Endodermal cell (in vitro differentiated cells): ENCODE measurements around the gene HOXD12. TPM values are rescaled to one million over a fixed set of nuclear protein-coding genes. Genes with fewer than 3 reads are reported as not detected.

Experiments
- DNase-seq: peaks from one replicate; pipeline ENCODE4 v3.0.0-alpha.2; 2017
- H3K27ac ChIP-seq: 2 replicates; pipeline ENCODE4 v1.5.1; 2013; ENCODE audit warnings: mild to moderate bottlenecking, low read depth, low read length, moderate library complexity
- H3K27me3 ChIP-seq: 2 replicates; pipeline ENCODE4 v1.6.1; 2013; ENCODE audit warnings: mild to moderate bottlenecking, low read length, moderate library complexity; ENCODE audit not compliant: insufficient read depth, control insufficient read depth, poor library complexity, severe bottlenecking
- H3K36me3 ChIP-seq: 2 replicates; pipeline ENCODE4 v1.7.0; 2013; ENCODE audit warnings: mild to moderate bottlenecking, low read length, moderate library complexity; ENCODE audit not compliant: control insufficient read depth, insufficient read depth
- H3K4me1 ChIP-seq: one replicate; pipeline ENCODE4 v1.7.0; 2013; ENCODE audit warnings: low read length; ENCODE audit not compliant: control insufficient read depth, insufficient read depth
- H3K4me3 ChIP-seq: 2 replicates; pipeline ENCODE4 v1.5.1; 2013; ENCODE audit warnings: mild to moderate bottlenecking, low read length, moderate library complexity
- H3K9ac ChIP-seq: 2 replicates; pipeline ENCODE4 v1.6.1; 2013; ENCODE audit warnings: mild to moderate bottlenecking, low read length, moderate library complexity; ENCODE audit not compliant: poor library complexity, severe bottlenecking; ENCODE audit errors: extremely low read depth
- H3K9me3 ChIP-seq: 2 replicates; pipeline ENCODE4 v1.6.1; 2013; ENCODE audit warnings: mild to moderate bottlenecking, low read length, moderate library complexity; ENCODE audit not compliant: control insufficient read depth
- H3K27ac Mint-ChIP-seq: 2 replicates; pipeline ENCODE4 v1.8.0; 2020; ENCODE audit warnings: mixed read lengths
- H3K27me3 Mint-ChIP-seq: 2 replicates; pipeline ENCODE4 v1.8.0; 2021; ENCODE audit warnings: mild to moderate bottlenecking, mixed read lengths; ENCODE audit not compliant: insufficient read depth
- H3K36me3 Mint-ChIP-seq: 2 replicates; pipeline ENCODE4 v1.8.0; 2020; ENCODE audit warnings: low read depth, mixed read lengths
- H3K4me1 Mint-ChIP-seq: 2 replicates; pipeline ENCODE4 v1.8.0; 2020; ENCODE audit warnings: mixed read lengths
- H3K4me3 Mint-ChIP-seq: 2 replicates; pipeline ENCODE4 v1.8.0; 2020; ENCODE audit warnings: mild to moderate bottlenecking, moderate library complexity, mixed read lengths
- H3K9me3 Mint-ChIP-seq: 2 replicates; pipeline ENCODE4 v1.8.0; 2020; ENCODE audit warnings: mild to moderate bottlenecking, mixed read lengths
- WGBS, 2 experiments: methylation state at CpG; one replicate each; pipeline versions ENCODE4 v1.1.5 to v1.1.7; 2013; ENCODE audit warnings: missing lambda C conversion rate in 2 of 2, mixed read lengths in 1 of 2; ENCODE audit not compliant: insufficient coverage in 1 of 2, insufficient read length in 1 of 2; 5-methylcytosine and 5-hydroxymethylcytosine counted together
- total RNA-seq, 2 donors: library from RNA; stranded (reverse); fragmentation: NEBNext Ultra II Directional in 1 of 2; extraction: Animal tissue kit (Norgen Biotek cat#: 25700) in 1 of 2; gene quantifications; 2 replicates in 1 of 2; 3 replicates in 1 of 2; pipeline ENCODE4 v1.2.1, GENCODE V29; 2021
- TF ChIP-seq, protein P1 (sequence below): fragments of 200-600 bp; sonication (generic); conservative IDR thresholded peaks from 2 replicates; pipeline ENCODE4 v1.5.0; 2021; ENCODE audit warnings: antibody characterized with exemption, mild to moderate bottlenecking

HOXD12 gene
- total RNA-seq, 2 donors from 2014 or later, result not detected

DNA sequence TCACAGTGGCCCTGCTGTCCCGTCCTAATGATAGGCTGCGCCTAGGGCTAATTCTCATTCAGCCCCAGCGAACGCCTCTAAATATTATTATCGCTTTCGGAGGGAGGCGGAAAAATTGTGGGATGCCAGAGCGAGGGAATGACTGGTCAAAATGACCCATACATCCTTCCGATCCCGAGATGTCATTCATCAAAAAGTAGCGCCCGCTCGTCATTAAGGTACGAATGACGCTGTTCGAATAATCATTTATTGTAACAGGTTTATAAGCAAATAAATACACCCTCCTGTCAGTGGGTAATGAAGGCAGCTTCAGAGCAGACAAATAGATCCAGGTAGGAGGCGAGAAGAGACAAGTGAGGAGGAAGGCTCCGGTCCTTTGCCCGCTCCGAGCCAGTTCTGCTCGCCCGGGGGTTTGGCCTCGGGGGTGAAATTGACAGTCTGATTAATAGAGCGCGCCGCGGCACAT is 15.8 kb upstream of the HOXD12 start, which contains the start of gene EVX2:
Gene EVX2 (minus strand): TSS at position 167 of the 466 bp plus-strand sequence. CDS start 186 bp downstream, outside the sequence.
- Histone ChIP-seq H3K36me3 (no peaks in the 10 kb centered on the region), H3K27me3 (peaks cover 95% of the 10 kb centered on the region), H3K4me1 (peaks cover 6% of the 10 kb centered on the region), H3K9me3 (no peaks in the 10 kb centered on the region), H3K4me3 (peak within 1 kb of the TSS; percentile 64), H3K27ac (no peak within 1 kb of the TSS), H3K9ac (no peak within 1 kb of the TSS)
- peak; percentile 52 for DNase-seq
- Mint-ChIP-seq H3K27ac (no peak within 1 kb of the TSS), H3K9me3 (peaks cover 5% of the 10 kb centered on the region), H3K4me1 (peaks cover 51% of the 10 kb centered on the region), H3K27me3 (peaks cover 95% of the 10 kb centered on the region), H3K4me3 (peak within 1 kb of the TSS; percentile 47), H3K36me3 (no peaks in the 10 kb centered on the region)
- TF ChIP-seq, protein P1, sequence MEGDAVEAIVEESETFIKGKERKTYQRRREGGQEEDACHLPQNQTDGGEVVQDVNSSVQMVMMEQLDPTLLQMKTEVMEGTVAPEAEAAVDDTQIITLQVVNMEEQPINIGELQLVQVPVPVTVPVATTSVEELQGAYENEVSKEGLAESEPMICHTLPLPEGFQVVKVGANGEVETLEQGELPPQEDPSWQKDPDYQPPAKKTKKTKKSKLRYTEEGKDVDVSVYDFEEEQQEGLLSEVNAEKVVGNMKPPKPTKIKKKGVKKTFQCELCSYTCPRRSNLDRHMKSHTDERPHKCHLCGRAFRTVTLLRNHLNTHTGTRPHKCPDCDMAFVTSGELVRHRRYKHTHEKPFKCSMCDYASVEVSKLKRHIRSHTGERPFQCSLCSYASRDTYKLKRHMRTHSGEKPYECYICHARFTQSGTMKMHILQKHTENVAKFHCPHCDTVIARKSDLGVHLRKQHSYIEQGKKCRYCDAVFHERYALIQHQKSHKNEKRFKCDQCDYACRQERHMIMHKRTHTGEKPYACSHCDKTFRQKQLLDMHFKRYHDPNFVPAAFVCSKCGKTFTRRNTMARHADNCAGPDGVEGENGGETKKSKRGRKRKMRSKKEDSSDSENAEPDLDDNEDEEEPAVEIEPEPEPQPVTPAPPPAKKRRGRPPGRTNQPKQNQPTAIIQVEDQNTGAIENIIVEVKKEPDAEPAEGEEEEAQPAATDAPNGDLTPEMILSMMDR, result no peak
- 3 to 7% methylated on average over 6 to 27 of the region's 27 CpGs for WGBS, 2 experiments

DNA sequence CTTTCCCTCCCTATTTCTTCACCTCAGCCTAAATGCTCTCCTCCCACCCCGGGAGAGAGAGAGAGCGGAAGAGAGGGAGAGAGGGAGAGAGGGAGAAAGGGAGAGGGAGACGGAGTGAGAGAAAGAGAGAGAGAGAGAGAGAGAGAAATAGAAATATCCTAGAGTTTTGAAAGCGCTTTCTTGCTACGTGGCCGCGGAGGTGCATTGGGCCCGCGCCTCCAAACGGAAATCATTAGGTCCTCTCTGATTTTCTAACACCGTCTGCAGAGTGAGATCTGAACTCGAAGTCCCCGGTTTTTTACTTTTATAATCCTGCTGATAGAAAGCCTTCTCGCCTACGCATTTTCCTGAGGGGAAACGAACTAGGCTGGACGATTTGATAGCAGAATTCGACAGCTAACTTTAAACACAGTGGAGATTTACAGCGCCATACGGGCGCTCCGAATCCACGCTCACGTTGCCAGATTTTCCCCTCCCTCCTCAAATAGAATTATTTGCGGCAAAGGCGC is 14.9 kb upstream of the HOXD12 start:
- Mint-ChIP-seq H3K9me3 (peaks cover 5% of the 10 kb centered on the region), H3K27ac (no peak overlapping the region), H3K36me3 (no peaks in the 10 kb centered on the region), H3K27me3 (peaks cover 95% of the 10 kb centered on the region), H3K4me1 (peaks cover 47% of the 10 kb centered on the region), H3K4me3 (peak overlapping the region; percentile 46)
- H3K9ac ChIP-seq, result no peak overlapping the region
- no peak overlapping the region for H3K27ac ChIP-seq
- peak; percentile 50 for DNase-seq
- peak overlapping the region; percentile 64 for H3K4me3 ChIP-seq
- no peaks in the 10 kb centered on the region for H3K9me3 ChIP-seq
- peaks cover 12% of the 10 kb centered on the region for H3K4me1 ChIP-seq
- TF ChIP-seq, protein P1, result no peak
- H3K27me3 ChIP-seq, result peaks cover 95% of the 10 kb centered on the region
- no peaks in the 10 kb centered on the region for H3K36me3 ChIP-seq
- WGBS, 2 experiments, result 2 to 3% methylated on average over 21 to 26 of the region's 26 CpGs

DNA sequence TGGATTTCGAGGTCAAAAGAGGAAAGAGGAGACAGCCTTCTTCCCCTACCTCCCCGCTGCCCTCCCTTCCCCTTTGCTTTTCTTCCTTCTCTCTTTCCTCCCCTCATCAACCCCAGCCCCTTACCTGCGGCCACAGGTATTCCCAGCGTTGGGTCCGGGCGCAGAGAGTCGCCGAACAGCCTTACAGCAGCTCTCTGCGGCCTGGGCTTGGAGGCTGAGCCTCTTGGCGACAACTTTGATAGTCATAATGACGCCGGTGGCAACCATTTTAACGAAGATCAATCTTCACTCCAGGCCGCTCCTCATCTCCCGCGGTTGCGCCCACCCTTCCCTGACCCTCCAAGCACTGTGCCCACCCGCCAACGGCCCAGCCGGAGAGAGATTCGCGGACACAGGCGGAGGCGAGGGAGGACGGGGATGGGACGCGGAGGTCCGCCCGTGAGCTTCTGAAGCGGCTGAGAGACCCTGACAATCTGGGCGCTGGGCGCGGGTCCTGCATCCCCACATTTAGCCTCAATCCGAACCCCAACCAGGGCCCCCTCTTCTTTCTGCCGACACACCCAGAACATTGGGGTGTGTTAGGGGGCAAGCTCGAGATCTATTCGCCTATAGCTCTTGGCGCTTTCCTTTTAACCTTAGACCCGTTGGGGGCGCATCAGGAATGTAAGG is 14.3 kb upstream of the HOXD12 start:
- Histone ChIP-seq H3K4me1 (peaks cover 12% of the 10 kb centered on the region), H3K27me3 (peaks cover 98% of the 10 kb centered on the region), H3K9ac (no peak overlapping the region), H3K27ac (no peak overlapping the region), H3K36me3 (no peaks in the 10 kb centered on the region), H3K9me3 (no peaks in the 10 kb centered on the region), H3K4me3 (peak overlapping the region; percentile 64)
- Mint-ChIP-seq H3K4me3 (peak overlapping the region; percentile 46), H3K27ac (no peak overlapping the region), H3K9me3 (peaks cover 5% of the 10 kb centered on the region), H3K4me1 (peaks cover 47% of the 10 kb centered on the region), H3K36me3 (no peaks in the 10 kb centered on the region), H3K27me3 (peaks cover 100% of the 10 kb centered on the region)
- WGBS, 2 experiments, result 0 to 2% methylated on average over 6 to 37 of the region's 40 CpGs
- TF ChIP-seq, protein P1, result no peak
- peak; percentile 78 for DNase-seq
